ENCODE measurements around the gene HMCN2.

HMCN2 gene

GRCh38 chr9:130479587-130479986 is 214.0 kb downstream of the HMCN2 start:
- no peak for DNase-seq

- DNase-seq: no peak
These were observed 215.1 kb downstream of the HMCN2 start for GRCh38 chr9:130480673-130481072.

GRCh38 chr9:130482463-130482862 is 216.9 kb downstream of the HMCN2 start:
- no peak for DNase-seq

- no peak for DNase-seq
These were observed 217.9 kb downstream of the HMCN2 start for GRCh38 chr9:130483371-130483971.

All from DMS 273 treated with DMSO at 0.1 percent for 48 hours (cell line).